HG03520 (cell line): ENCODE measurements around the gene COL6A3.

Source experiments
- ATAC-seq: cut with Tn5 transposase; IDR thresholded peaks from one replicate; pipeline ENCODE4 v1.9.1; 2021; ENCODE audit warnings: mild to moderate bottlenecking, moderate library complexity; ENCODE audit not compliant: unreplicated experiment

The COL6A3 gene

GRCh38 chr2:237276716-237277490 is 137.1 kb downstream of the COL6A3 start:
- no peak for ATAC-seq
